GM12872 (cell line): ENCODE results near the gene LDB2.

Experiments used
- TF ChIP-seq, protein P1 (sequence below): IDR thresholded peaks from 3 replicates; pipeline ENCODE4 v1.5.1; 2011; ENCODE audit warnings: low read depth, mild to moderate bottlenecking, low read length, moderate library complexity; ENCODE audit not compliant: insufficient read depth

LDB2 gene

DNA sequence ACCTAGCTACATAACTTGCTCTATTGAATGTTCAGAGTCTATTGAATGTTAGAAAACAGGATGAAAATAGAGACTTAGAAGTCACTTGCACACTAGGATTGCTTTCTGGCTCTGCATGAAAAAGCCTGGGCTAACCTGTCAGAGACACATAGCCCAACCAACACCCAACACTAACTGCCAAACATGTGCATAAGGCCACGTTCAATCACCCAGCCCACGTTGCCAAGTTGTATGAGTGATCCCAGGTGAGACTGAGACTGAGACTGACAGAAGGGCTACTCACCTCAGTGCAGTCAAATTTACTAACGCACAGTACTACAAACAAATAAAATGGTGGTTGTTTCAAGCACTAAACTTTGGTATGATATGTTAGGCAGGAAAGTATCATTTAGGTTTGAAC, 61.0 kb downstream of the LDB2 start:
- TF ChIP-seq, protein P1, sequence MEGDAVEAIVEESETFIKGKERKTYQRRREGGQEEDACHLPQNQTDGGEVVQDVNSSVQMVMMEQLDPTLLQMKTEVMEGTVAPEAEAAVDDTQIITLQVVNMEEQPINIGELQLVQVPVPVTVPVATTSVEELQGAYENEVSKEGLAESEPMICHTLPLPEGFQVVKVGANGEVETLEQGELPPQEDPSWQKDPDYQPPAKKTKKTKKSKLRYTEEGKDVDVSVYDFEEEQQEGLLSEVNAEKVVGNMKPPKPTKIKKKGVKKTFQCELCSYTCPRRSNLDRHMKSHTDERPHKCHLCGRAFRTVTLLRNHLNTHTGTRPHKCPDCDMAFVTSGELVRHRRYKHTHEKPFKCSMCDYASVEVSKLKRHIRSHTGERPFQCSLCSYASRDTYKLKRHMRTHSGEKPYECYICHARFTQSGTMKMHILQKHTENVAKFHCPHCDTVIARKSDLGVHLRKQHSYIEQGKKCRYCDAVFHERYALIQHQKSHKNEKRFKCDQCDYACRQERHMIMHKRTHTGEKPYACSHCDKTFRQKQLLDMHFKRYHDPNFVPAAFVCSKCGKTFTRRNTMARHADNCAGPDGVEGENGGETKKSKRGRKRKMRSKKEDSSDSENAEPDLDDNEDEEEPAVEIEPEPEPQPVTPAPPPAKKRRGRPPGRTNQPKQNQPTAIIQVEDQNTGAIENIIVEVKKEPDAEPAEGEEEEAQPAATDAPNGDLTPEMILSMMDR: no peak

DNA sequence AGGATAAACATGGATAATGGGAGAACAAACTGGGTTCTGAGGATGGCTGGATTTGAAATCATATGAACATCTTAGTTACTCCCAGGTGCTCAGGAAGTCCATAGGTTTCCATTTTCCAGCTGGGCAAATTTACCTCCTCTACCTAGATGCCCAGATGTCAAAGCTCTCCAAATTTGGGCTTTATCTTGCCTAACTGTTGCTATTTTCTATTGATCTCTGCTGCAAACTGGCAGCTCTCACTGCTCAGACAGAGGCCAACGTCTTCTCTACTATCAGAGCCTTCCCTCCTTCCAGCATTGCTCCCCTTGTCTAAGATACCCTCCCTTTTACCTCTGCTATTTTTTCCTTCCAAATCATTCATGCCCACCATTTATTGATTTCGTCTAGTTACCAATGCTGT, 62.1 kb downstream of the LDB2 start:
- TF ChIP-seq, protein P1: no peak

DNA sequence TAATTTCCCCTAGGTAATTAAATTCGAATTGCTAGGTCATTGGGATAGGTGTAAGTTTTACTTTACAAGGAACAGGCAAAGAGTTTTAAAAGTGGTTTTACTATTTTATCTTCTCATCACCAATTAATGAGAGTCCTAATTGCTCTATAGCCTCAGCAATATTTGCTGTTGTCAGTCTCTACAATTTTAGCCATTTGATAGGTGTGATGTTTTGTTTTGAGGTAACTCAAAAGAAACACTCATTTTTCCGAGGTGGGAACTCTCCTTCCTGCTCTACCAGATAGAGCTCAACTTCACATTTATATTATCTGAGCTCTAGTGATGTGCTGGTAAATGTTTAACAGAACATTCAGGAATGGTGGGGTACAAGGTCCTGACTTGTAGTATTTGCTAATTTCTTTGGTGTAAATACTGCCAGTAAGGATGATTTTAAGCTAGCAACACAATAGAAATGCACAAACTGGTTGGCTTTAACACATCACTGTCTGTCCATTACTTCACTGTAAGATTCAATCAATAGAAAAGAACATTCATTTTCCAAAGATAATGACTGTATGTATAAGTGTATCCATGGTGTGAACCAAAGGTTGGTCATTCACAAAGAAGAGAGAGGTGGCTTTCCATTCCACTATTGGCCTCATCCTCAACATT, 62.7 kb downstream of the LDB2 start:
- TF ChIP-seq, protein P1: no peak

DNA sequence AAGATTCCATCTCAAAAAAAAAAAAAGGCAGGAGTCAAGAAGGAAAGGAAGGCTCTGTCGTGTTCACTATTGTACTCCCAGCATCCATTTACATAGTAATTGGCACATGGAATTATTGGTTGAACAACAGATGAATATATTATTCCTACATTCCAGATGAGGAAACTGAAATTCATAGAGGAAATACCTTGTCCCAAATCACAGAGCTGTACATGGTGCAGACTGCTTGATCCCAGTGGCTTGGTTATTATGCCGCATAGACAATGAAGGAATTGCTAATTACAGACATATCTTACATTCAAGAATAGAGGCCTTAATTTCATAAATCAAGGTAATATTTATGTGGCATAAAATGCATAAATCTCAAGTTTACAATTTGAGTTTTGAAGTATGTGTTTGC, 63.6 kb downstream of the LDB2 start:
- TF ChIP-seq, protein P1: no peak

DNA sequence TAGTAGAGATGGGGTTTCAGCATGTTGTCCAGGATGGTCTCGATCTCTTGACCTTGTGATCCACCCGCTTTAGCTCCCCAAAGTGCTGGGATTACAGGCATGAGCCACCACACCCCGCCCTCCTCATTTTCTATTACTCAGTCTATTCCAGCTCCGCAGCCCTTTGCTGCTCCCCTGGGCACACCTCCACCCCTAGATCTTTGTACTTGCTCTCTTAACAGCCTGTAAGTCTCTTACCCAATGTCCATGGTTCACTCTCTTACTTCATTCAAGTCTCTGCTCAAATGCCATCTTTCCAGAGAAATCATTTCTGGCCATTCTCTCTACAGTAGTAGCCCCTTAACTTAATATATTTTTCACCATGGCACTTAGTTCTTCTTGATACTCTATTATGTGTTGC, 64.7 kb downstream of the LDB2 start:
- TF ChIP-seq, protein P1: no peak

DNA sequence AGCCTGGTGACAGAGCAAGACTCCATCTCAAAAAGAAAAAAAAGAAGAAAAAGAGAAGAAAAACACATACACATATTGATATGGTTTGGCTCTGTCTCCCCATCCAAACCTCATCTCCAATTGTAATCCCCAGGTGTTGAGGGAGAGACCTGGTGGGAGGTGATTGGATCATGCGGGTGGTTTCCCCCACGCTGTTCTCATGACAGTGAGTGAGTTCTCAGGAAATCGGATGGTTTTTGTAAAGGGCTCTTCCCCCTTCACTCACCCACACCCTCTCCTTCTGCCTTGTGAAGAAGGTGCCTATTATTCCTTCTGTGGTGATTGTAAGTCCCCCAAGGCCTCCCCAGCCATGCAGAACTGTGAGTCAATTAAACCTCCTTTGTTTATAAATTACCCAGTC, 68.4 kb downstream of the LDB2 start:
- TF ChIP-seq, protein P1: no peak

DNA sequence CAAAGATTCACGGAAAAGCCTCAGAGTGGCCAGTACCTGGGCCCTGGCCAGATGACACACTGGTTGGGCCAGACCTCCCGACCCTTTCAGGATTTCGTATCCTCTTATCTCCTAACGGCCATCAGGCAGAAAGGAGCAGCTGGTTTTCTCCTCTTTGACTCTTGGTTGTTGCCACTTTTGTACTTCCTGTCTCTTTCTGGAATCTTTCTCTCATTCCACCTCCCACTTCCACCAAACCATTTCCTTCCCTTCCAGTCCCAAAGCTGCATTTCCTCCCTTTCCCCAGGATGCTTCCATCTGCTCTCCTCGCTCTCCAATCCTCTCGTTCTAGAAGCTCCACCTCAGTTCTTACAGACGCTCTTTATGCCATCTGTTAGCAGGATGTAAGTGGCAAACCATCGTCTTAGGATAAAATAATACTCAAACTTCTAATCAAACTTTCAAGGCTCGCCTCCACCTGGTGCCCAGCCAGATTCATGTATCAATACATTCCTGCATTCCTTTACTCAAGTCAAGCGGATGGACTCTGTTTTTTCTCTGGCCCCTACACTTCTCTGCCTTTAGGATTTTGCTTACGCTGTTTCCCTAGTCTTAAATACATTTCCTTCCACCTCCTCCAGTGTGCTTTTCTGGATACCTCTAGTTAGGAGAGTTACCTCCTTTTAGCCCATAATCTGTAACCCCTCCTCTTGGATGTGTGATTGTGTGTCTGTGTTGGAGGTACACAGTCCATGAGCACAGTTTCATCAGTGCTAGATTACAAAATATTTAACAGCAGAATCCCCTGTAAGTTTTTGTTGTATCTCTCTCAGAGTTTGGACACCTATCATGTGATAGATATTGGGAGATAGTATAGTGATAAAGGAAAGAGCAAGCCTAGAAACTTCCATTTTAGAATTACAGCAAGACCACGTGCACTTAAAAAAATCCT, 70.4 kb downstream of the LDB2 start:
- TF ChIP-seq, protein P1: no peak
